EL (cell line): ENCODE data around the gene KLHDC9.

Source experiments
- DNase-seq: peaks from one replicate; pipeline ENCODE4 v3.0.0-alpha.2; 2016

Gene KLHDC9

GRCh38 chr1:161133220-161133740 is 35.1 kb downstream of the KLHDC9 start:
- peak; percentile 19 for DNase-seq

- no peak for DNase-seq
Measured at GRCh38 chr1:161137881-161138280, 39.7 kb downstream of the KLHDC9 start.

DNA sequence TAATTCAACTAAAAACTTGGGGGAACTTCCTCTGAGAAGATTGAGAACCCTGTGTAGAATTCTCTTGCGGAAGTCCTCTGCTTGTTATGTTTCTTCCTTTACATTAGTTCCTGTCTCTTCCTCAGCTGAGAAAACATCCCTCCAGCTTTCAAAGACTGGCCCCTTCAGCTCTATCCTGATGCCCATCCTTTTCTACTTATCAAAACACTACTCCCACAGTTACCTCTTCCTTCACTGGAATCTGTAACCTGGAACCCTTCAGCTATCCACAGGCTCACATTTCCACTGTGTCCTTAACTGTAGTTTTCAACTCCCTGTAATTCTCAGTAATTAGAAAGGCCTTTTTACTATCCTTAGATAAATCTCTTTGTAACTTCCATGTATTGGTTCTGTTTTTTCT is 40.3 kb downstream of the KLHDC9 start:
- DNase-seq, result no peak

- DNase-seq, result peak; percentile 41
Measured at GRCh38 chr1:161139766-161140165, 41.6 kb downstream of the KLHDC9 start.

DNA sequence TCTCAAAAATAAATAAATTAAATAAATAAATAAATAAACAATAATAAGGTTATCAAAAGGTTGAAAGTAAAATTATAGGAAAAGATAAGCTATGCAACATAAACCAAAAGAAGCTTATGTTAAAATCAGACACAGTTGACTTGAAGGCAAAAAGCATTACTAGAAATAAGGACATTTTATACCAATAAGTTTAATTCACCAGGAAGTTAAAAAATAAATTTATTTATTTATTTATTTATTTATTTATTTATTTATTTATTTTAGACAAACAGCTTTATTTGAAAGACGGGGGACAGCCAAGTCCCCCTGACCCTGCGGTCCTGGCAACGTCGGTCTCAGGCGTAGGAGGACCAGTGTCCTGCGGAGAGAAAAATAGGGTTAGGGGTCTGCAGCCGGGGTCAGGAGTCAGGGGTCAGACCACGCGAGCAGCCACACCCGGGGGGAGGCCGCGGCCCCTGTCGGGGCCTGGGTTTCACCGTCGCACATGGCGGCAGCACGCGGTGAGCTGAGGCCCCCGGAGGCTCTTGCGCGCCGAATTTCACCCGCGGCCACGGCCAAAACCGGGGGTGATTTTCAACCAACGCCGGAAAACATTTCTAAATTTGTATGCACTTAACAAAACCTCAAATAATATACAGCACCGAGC is 42.7 kb downstream of the KLHDC9 start:
- DNase-seq, result no peak

GRCh38 chr1:161145832-161146231 is 47.7 kb downstream of the KLHDC9 start:
- DNase-seq, result no peak
